ENCODE measurements around the gene PICALM.

Gene PICALM

GRCh38 chr11:86018249-86018648 lies 50.6 kb downstream of the PICALM start:
- TF ChIP-seq CTCF (IDR thresholded peaks at IDR 0.05; ENCODE audit: low read length, missing control alignments) = no peak
- DNase-seq (ENCODE audit: low read depth) = no peak
- no peak overlapping the region for H3K4me3 ChIP-seq (replicated peaks; ENCODE audit: low read depth, low read length)

- H3K4me3 ChIP-seq (replicated peaks; ENCODE audit: low read depth, low read length) = no peak overlapping the region
- no peak for DNase-seq (ENCODE audit: low read depth)
- no peak for TF ChIP-seq CTCF (IDR thresholded peaks at IDR 0.05; ENCODE audit: low read length, missing control alignments)
Observed at GRCh38 chr11:86016451-86016850, 52.4 kb downstream of the PICALM start.

- H3K4me3 ChIP-seq (replicated peaks; ENCODE audit: low read depth, low read length) = no peak overlapping the region
- TF ChIP-seq CTCF (IDR thresholded peaks at IDR 0.05; ENCODE audit: low read length, missing control alignments) = no peak
- DNase-seq (ENCODE audit: low read depth) = no peak
Observed at GRCh38 chr11:86015699-86016098, 53.2 kb downstream of the PICALM start.

GRCh38 chr11:86014221-86014620 lies 54.7 kb downstream of the PICALM start:
- DNase-seq (ENCODE audit: low read depth) = no peak
- no peak for TF ChIP-seq CTCF (IDR thresholded peaks at IDR 0.05; ENCODE audit: low read length, missing control alignments)
- H3K4me3 ChIP-seq (replicated peaks; ENCODE audit: low read depth, low read length) = no peak overlapping the region

- no peak for TF ChIP-seq CTCF (IDR thresholded peaks at IDR 0.05; ENCODE audit: low read length, missing control alignments)
- H3K4me3 ChIP-seq (replicated peaks; ENCODE audit: low read depth, low read length) = no peak overlapping the region
- DNase-seq (ENCODE audit: low read depth) = no peak
Observed at GRCh38 chr11:86013713-86014112, 55.2 kb downstream of the PICALM start.

GRCh38 chr11:86011175-86011574 lies 57.7 kb downstream of the PICALM start:
- no peak overlapping the region for H3K4me3 ChIP-seq (replicated peaks; ENCODE audit: low read depth, low read length)
- DNase-seq (ENCODE audit: low read depth) = no peak
- no peak for TF ChIP-seq CTCF (IDR thresholded peaks at IDR 0.05; ENCODE audit: low read length, missing control alignments)

- no peak for TF ChIP-seq CTCF (IDR thresholded peaks at IDR 0.05; ENCODE audit: low read length, missing control alignments)
- no peak overlapping the region for H3K4me3 ChIP-seq (replicated peaks; ENCODE audit: low read depth, low read length)
- no peak for DNase-seq (ENCODE audit: low read depth)
Observed at GRCh38 chr11:86003654-86004053, 65.2 kb downstream of the PICALM start.
